ENCODE measurements around the gene TMEM170A. TPM values are rescaled to one million over a fixed set of nuclear protein-coding genes. Genes with fewer than 3 reads are reported as not detected.

The TMEM170A gene
- total RNA-seq, 1 experiment from 2014 or later = 46.8 TPM

- Histone ChIP-seq H3K27ac (ENCODE audit: insufficient read length, low read depth, low read length) (peak overlapping the region; percentile 100), H2AK5ac (ENCODE audit: insufficient read length, low read length) (peak overlapping the region; percentile 94), H2BK12ac (ENCODE audit: insufficient read length, low read depth, low read length) (peak overlapping the region; percentile 92), H3K4ac (ENCODE audit: low read depth, low read length) (peak overlapping the region; percentile 51; the same call in 1 of the 2 replicates), H2AFZ (ENCODE audit: low read length) (peak overlapping the region; percentile 79), H2BK120ac (ENCODE audit: low read depth, low read length, poor library complexity, severe bottlenecking) (peak overlapping the region; percentile 52), H4K5ac (ENCODE audit: insufficient read length, low read depth, low read length) (peak overlapping the region; percentile 100), H3K23ac (ENCODE audit: insufficient read length, low read depth, low read length) (no peak overlapping the region), H3K27me3 (ENCODE audit: insufficient read depth, low read length) (no peaks in the 10 kb centered on the region), H2BK15ac (ENCODE audit: low read depth, low read length) (no peak overlapping the region), H3K56ac (ENCODE audit: insufficient read length, low read depth, low read length) (peak overlapping the region; percentile 99), H3K4me2 (ENCODE audit: insufficient read depth, insufficient read length, low read length) (peak overlapping the region; percentile 100), H4K91ac (ENCODE audit: insufficient read length, low read depth, low read length) (peak overlapping the region; percentile 65), H4K20me1 (ENCODE audit: control insufficient read depth, insufficient read depth, insufficient read length) (no peaks in the 10 kb centered on the region), H3K14ac (ENCODE audit: insufficient read depth, low read length) (peak overlapping the region; percentile 99), H3K4me1 (ENCODE audit: insufficient read depth, low read length) (no peaks in the 10 kb centered on the region; the same call in 1 of the 2 replicates), H3K9me3 (ENCODE audit: control insufficient read depth, low read depth, low read length) (no peaks in the 10 kb centered on the region), H3K9ac (ENCODE audit: extremely low read depth, insufficient read length, low read length) (peak overlapping the region; percentile 99), H2BK5ac (ENCODE audit: insufficient read length, low read length) (peak overlapping the region; percentile 88), H2BK20ac (ENCODE audit: low read depth, low read length, poor library complexity, severe bottlenecking) (peak overlapping the region; percentile 32), H3K18ac (ENCODE audit: insufficient read length, low read depth, low read length) (peak overlapping the region; percentile 94), H4K8ac (replicated peaks; ENCODE audit: insufficient read length, low read depth, low read length) (peak overlapping the region; percentile 99), H3T11ph (ENCODE audit: low read length) (peak overlapping the region; percentile 67), H3K79me2 (ENCODE audit: insufficient read depth, low read length) (peaks cover 6% of the 10 kb centered on the region; the same call in 1 of the 2 replicates), H3K79me1 (ENCODE audit: insufficient read depth, low read depth, low read length, poor library complexity, severe bottlenecking) (peaks cover 4% of the 10 kb centered on the region), H3K23me2 (ENCODE audit: insufficient read length, low read depth, low read length, poor library complexity, severe bottlenecking) (peaks cover 18% of the 10 kb centered on the region)
- H3K4me3 Mint-ChIP-seq = peak overlapping the region; percentile 69 to 95
- H3K27me3 Mint-ChIP-seq (ENCODE audit: low read depth) = peaks cover 10% of the 10 kb centered on the region
- no CpG with 5 or more reads among the region's 32 CpGs for WGBS (ENCODE audit: extremely low coverage, insufficient read length, low lambda C conversion rate)
- peaks cover 5 to 7% of the 10 kb centered on the region in 2 experiments; a peak in 4 of 5 replicates for H3K9me3 Mint-ChIP-seq
- TF ChIP-seq, protein P1, sequence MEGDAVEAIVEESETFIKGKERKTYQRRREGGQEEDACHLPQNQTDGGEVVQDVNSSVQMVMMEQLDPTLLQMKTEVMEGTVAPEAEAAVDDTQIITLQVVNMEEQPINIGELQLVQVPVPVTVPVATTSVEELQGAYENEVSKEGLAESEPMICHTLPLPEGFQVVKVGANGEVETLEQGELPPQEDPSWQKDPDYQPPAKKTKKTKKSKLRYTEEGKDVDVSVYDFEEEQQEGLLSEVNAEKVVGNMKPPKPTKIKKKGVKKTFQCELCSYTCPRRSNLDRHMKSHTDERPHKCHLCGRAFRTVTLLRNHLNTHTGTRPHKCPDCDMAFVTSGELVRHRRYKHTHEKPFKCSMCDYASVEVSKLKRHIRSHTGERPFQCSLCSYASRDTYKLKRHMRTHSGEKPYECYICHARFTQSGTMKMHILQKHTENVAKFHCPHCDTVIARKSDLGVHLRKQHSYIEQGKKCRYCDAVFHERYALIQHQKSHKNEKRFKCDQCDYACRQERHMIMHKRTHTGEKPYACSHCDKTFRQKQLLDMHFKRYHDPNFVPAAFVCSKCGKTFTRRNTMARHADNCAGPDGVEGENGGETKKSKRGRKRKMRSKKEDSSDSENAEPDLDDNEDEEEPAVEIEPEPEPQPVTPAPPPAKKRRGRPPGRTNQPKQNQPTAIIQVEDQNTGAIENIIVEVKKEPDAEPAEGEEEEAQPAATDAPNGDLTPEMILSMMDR (conservative IDR thresholded peaks at IDR 0.05) = no peak
- peak overlapping the region; percentile 78 to 97 (median 92) for H3K27ac Mint-ChIP-seq
- H3K4me1 Mint-ChIP-seq = peaks cover 17 to 18% of the 10 kb centered on the region in 2 experiments
- peaks cover 9 to 18% (median 18%) of the 10 kb centered on the region in 3 experiments for H3K36me3 Mint-ChIP-seq (ENCODE audit: insufficient read depth in 1 of 3, low read depth in 3 of 3)
- DNase-seq = peak; percentile 78
Measured at GRCh38 chr16:75433732-75434413, 30.6 kb downstream of the TMEM170A start.

All from H9 (cell line).